Body of pancreas (tissue), 4 donors: Measurements from ENCODE around the gene NXF1. TPM values are rescaled to one million over a fixed set of nuclear protein-coding genes. Genes with fewer than 3 reads are reported as not detected.
A peak's percentile ranks its signal among the peaks of the same experiment; 100 is the strongest.

Experiments
- ATAC-seq: fragments of 150-250 bp; one replicate; pipeline ENCODE4 v1.9.1; 2016
- DNase-seq, 4 donors: peaks; one replicate each; pipeline ENCODE4 v3.0.0-alpha.2; 2019
- H3K27ac ChIP-seq, 4 donors: fragments of 200-600 bp; sonication (generic); 1 replicate in 3 of 4; 2 replicates in 1 of 4; pipeline versions ENCODE4 v1.5.1 to v1.6.1; 2016 to 2019; ENCODE audit warnings: mild to moderate bottlenecking in 1 of 4, mixed read lengths in 1 of 4, moderate library complexity in 1 of 4
- H3K27me3 ChIP-seq, 2 donors: fragments of 200-600 bp; sonication (generic); one replicate each; pipeline ENCODE4 v1.6.0; 2016; ENCODE audit warnings: mild to moderate bottlenecking in 1 of 2
- H3K36me3 ChIP-seq, 2 donors: fragments of 200-600 bp; sonication (generic); replicated peaks in 1 of 2; 2 replicates each; pipeline ENCODE4 v1.5.1; 2016; ENCODE audit warnings: low read depth in 2 of 2; ENCODE audit not compliant: insufficient read depth in 1 of 2
- H3K4me1 ChIP-seq: fragments of 200-600 bp; sonication (generic); one replicate; pipeline ENCODE4 v1.6.0; 2016
- H3K4me3 ChIP-seq, 2 donors: fragments of 200-600 bp; sonication (generic); 1 replicate in 1 of 2; 2 replicates in 1 of 2; pipeline ENCODE4 v1.5.1; 2016 to 2019
- H3K9me3 ChIP-seq, 3 donors: fragments of 200-600 bp; sonication (generic); 1 replicate in 2 of 3; 2 replicates in 1 of 3; pipeline ENCODE4 v1.5.1; 2016
- CTCF ChIP-seq, 7 experiments: fragments of 450-650 bp in 4 of 7; fragments of 200-600 bp in 3 of 7; sonication (generic) in 3 of 7; IDR thresholded peaks; one replicate each; pipeline ENCODE4 v1.5.1; 2016 to 2019; ENCODE audit warnings: antibody characterized with exemption in 7 of 7
- POLR2A ChIP-seq, 3 donors: fragments of 450-650 bp; IDR thresholded peaks; one replicate each; pipeline ENCODE4 v1.6.1; 2016; ENCODE audit warnings: antibody characterized with exemption in 3 of 3, mild to moderate bottlenecking in 2 of 3
- WGBS, 2 donors: methylation state at CpG; one replicate each; pipeline ENCODE4 v1.1.5; 2017; 5-methylcytosine and 5-hydroxymethylcytosine counted together
- intact Hi-C: fragments of 100-400 bp; cut with DNase I; formaldehyde crosslinking; loops from one replicate; pipeline ENCODE4 v1.15.1; 2023
- total RNA-seq, 2 donors: library from RNA; depleted of rRNA; stranded (reverse); fragments of >200 nt; gene quantifications; one replicate each; pipeline ENCODE4 v1.1.0, GENCODE V29; 2016

NXF1 gene
- total RNA-seq, 2 donors from 2014 or later: 49.8 to 108 TPM

GRCh38 chr11:62777389-62777788 lies 27.9 kb downstream of the NXF1 start:
- Histone ChIP-seq H3K4me1 (peaks cover 13% of the 10 kb centered on the region), H3K27ac (no peak overlapping the region), H3K36me3 (peaks cover 0 to 4% of the 10 kb centered on the region in 2 donors), H3K27me3 (no peaks in the 10 kb centered on the region), H3K4me3 (no peak overlapping the region), H3K9me3 (no peaks in the 10 kb centered on the region)
- intact Hi-C loops: no loop called here
- WGBS, 2 donors: 90 to 96% methylated on average over 2 of the region's 2 CpGs
- no peak for TF ChIP-seq CTCF (IDR thresholded peaks at IDR 0.05)
- DNase-seq: no peak
- ATAC-seq: no peak

- Histone ChIP-seq H3K4me3 (no peak overlapping the region), H3K4me1 (peaks cover 25% of the 10 kb centered on the region), H3K27me3 (no peaks in the 10 kb centered on the region), H3K36me3 (peaks cover 0 to 4% of the 10 kb centered on the region in 2 donors), H3K9me3 (no peaks in the 10 kb centered on the region), H3K27ac (peak overlapping the region in 1 of 4 donors; percentile 7)
- ATAC-seq (no peak), DNase-seq (no peak)
- TF ChIP-seq CTCF (IDR thresholded peaks at IDR 0.05): no peak
- no peak for TF ChIP-seq POLR2A (IDR thresholded peaks at IDR 0.05)
- 88 to 93% methylated on average over 16 to 17 of the region's 17 CpGs for WGBS, 2 donors
- intact Hi-C loops: no loop called here
Measured at GRCh38 chr11:62775646-62776045, 29.6 kb downstream of the NXF1 start.

GRCh38 chr11:62774407-62774806 lies 30.8 kb downstream of the NXF1 start:
- Histone ChIP-seq H3K9me3 (no peaks in the 10 kb centered on the region), H3K36me3 (peaks cover 0 to 4% of the 10 kb centered on the region in 2 donors), H3K4me1 (peaks cover 37% of the 10 kb centered on the region), H3K27me3 (no peaks in the 10 kb centered on the region), H3K27ac (no peak overlapping the region), H3K4me3 (no peak overlapping the region)
- no peak for ATAC-seq
- no peak for DNase-seq
- WGBS, 2 donors: 79 to 89% methylated on average over 3 to 6 of the region's 6 CpGs
- intact Hi-C loops: no loop called here
- TF ChIP-seq POLR2A (IDR thresholded peaks at IDR 0.05) (no peak), CTCF (IDR thresholded peaks at IDR 0.05) (no peak)

- no peaks in the 10 kb centered on the region for H3K27me3 ChIP-seq
- intact Hi-C loops: no loop called here
- H3K4me3 ChIP-seq: peak within 1 kb of the TSS; percentile 15 to 55
- H3K9me3 ChIP-seq: no peaks in the 10 kb centered on the region
- ATAC-seq: peak; percentile 95
- DNase-seq: peak; percentile 98 to 99 (median 98)
- H3K27ac ChIP-seq: peak within 1 kb of the TSS; percentile 91 to 98 (median 98)
- WGBS, 2 donors: 1 to 3% methylated on average over 22 to 60 of the region's 60 CpGs
- H3K36me3 ChIP-seq: peaks cover 0 to 10% of the 10 kb centered on the region in 2 donors
- H3K4me1 ChIP-seq: peaks cover 39% of the 10 kb centered on the region
- peak; percentile 42 to 66 (median 65) for TF ChIP-seq POLR2A (IDR thresholded peaks at IDR 0.05)
- no peak for TF ChIP-seq CTCF (IDR thresholded peaks at IDR 0.05)
Measured at GRCh38 chr11:62771144-62772021, 33.9 kb downstream of the NXF1 start, which contains the start of gene TAF6L. TSS of gene TAF6L (plus strand) at chr11:62771396. CDS start at chr11:62775784, 4,388 bp downstream.
